NB4 (cell line): ENCODE measurements around the gene ZNF407.

Source experiments
- POLR2A ChIP-seq: IDR thresholded peaks from 2 replicates; pipeline ENCODE4 v1.6.1; 2011; ENCODE audit warnings: mild to moderate bottlenecking; ENCODE audit not compliant: insufficient read length; ENCODE audit errors: extremely low read depth
- TF ChIP-seq, protein P1 (sequence below): IDR thresholded peaks from one replicate; pipeline ENCODE4 v1.5.1; 2012; ENCODE audit warnings: low read depth, low read length
- TF ChIP-seq, protein P2 (sequence below): IDR thresholded peaks from 2 replicates; pipeline ENCODE4 v1.6.1; 2011; ENCODE audit warnings: low read depth, low read length

DNA sequence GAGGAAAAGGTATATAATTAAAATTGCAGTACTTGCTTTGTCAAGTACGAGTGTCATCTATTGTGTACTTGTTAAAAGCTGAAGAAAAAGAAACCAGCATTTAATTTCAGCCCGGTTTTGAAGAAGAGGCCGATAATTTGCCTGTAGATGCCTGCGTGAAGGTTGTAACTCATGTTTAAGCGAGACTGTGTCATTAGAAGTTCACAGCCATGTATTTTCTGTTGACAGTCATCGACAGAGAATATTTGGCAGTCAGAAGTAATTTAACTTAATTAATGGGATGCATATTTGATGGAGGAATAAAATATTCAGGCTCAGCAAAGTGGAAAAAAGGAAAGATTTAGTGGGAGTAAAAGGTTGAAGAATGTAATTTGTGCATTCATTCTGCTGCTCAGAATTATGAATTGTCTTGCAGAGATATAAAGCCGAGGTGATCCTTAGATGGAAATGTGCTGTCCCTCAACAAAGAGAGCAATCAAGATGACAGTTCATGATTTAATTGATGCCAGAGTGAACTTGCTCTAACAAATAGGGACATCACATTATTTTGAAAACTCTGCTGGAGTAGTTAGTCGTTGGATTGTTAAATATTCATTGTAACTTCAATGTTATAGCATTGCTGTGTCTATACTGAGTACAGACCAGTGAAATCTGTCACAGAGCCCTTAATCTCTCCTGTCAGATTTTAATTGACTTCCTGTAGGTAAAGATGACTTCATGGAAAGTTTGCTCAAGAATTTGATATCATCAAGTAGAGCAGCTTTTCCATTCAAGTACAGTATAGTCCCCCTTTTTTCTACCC is 53.9 kb downstream of the ZNF407 start:
- TF ChIP-seq, protein P1, sequence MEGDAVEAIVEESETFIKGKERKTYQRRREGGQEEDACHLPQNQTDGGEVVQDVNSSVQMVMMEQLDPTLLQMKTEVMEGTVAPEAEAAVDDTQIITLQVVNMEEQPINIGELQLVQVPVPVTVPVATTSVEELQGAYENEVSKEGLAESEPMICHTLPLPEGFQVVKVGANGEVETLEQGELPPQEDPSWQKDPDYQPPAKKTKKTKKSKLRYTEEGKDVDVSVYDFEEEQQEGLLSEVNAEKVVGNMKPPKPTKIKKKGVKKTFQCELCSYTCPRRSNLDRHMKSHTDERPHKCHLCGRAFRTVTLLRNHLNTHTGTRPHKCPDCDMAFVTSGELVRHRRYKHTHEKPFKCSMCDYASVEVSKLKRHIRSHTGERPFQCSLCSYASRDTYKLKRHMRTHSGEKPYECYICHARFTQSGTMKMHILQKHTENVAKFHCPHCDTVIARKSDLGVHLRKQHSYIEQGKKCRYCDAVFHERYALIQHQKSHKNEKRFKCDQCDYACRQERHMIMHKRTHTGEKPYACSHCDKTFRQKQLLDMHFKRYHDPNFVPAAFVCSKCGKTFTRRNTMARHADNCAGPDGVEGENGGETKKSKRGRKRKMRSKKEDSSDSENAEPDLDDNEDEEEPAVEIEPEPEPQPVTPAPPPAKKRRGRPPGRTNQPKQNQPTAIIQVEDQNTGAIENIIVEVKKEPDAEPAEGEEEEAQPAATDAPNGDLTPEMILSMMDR: no peak
- TF ChIP-seq POLR2A: no peak
- TF ChIP-seq, protein P2, sequence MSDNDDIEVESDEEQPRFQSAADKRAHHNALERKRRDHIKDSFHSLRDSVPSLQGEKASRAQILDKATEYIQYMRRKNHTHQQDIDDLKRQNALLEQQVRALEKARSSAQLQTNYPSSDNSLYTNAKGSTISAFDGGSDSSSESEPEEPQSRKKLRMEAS: no peak
